H1 (cell line): ENCODE results near the gene ZNF70. TPM values are rescaled to one million over a fixed set of nuclear protein-coding genes. Genes with fewer than 3 reads are reported as not detected.

ENCODE experiments used
- BACH1 ChIP-seq: IDR thresholded peaks from 2 replicates; pipeline ENCODE4 v1.6.1; 2012; ENCODE audit warnings: low read length, improper control_type of control experiment
- BRCA1 ChIP-seq: IDR thresholded peaks from 2 replicates; pipeline ENCODE4 v1.6.1; 2012; ENCODE audit warnings: low read depth, low read length, improper control_type of control experiment
- CHD2 ChIP-seq: IDR thresholded peaks from 2 replicates; pipeline ENCODE4 v1.6.1; 2012; ENCODE audit warnings: low read length, improper control_type of control experiment
- SAP30 ChIP-seq: fragments of 300-600 bp; sonication (generic); IDR thresholded peaks from 2 replicates; pipeline ENCODE4 v1.7.1; 2012; ENCODE audit warnings: low read length, moderate library complexity, mild to moderate bottlenecking, inconsistent platforms; ENCODE audit not compliant: insufficient read depth, insufficient replicate concordance
- polyA plus RNA-seq, 7 experiments: library from polyadenylated mRNA; depleted of rRNA in 3 of 7; stranded (reverse) in 5 of 7; unstranded in 2 of 7; fragments of >200 nt in 5 of 7; fragments of 200-250 nt in 2 of 7; gene quantifications; 1 replicate in 5 of 7; 2 replicates in 1 of 7; 4 replicates in 1 of 7; pipeline versions ENCODE4 v1.2.1 to v1.2.3, GENCODE V29; 2011 to 2013; ENCODE audit warnings: missing spikeins in 2 of 7, mixed read lengths in 2 of 7
- total RNA-seq: library from RNA; stranded (reverse); fragmentation: NEBNext Ultra II Directional; extraction: Animal tissue kit (Norgen Biotek cat#: 25700); gene quantifications from 2 replicates; pipeline ENCODE4 v1.2.1, GENCODE V29; 2021

The ZNF70 gene
- total and polyA plus RNA-seq, 2 of the 8 experiments (the other 6 are each of a cell fraction or from before 2014, with no cell fraction given), result 1.1 to 2.6 TPM

DNA sequence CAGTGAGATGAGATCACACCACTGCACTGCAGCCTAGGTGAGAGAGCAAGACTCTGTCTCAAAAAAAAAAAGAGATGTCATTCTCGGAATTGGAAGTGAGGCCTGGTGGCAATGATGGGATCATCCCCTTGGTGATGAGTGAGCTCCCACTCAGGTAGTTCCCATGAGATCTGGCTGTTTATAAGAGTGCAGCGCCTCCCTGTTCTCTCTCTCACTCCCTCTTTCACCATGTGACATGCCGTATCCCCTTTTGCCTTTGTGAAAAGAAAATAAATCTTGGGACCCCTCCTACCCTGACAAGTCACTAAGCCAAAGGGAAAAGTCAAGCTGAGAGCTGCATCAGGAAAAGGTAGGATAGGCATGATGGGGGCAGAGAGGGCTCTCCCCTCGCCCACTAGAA is 28.8 kb downstream of the ZNF70 start (continued):
- no peak for TF ChIP-seq SAP30
- no peak for TF ChIP-seq CHD2
- no peak for TF ChIP-seq BRCA1
- TF ChIP-seq BACH1, result no peak
